HG03439 (cell line): Measurements from ENCODE around the gene ZNF576.
"Not testable (repeated sequence)": the region's sequence is repeated elsewhere in the genome, so short reads cannot be mapped to it uniquely, and the experiment has no call there.

ENCODE experiments used
- ATAC-seq: cut with Tn5 transposase; IDR thresholded peaks from one replicate; pipeline ENCODE4 v1.9.1; 2021; ENCODE audit warnings: mild to moderate bottlenecking, moderate library complexity; ENCODE audit not compliant: unreplicated experiment

The ZNF576 gene

GRCh38 chr19:43623889-43624670, 27.7 kb downstream of the ZNF576 start:
- no peak for ATAC-seq

GRCh38 chr19:43624933-43625332, 28.5 kb downstream of the ZNF576 start:
- no peak for ATAC-seq

- ATAC-seq: no peak
Observed at GRCh38 chr19:43625918-43626579, 29.7 kb downstream of the ZNF576 start.

- no peak for ATAC-seq
Observed at GRCh38 chr19:43626838-43627237, 30.4 kb downstream of the ZNF576 start.

- no peak for ATAC-seq
Observed at GRCh38 chr19:43628646-43629326, 32.4 kb downstream of the ZNF576 start.

- no peak for ATAC-seq
Observed at GRCh38 chr19:43631491-43631890, 35.1 kb downstream of the ZNF576 start.

- no peak for ATAC-seq
Observed at GRCh38 chr19:43633520-43633919, 37.1 kb downstream of the ZNF576 start.

GRCh38 chr19:43634068-43634467, 37.7 kb downstream of the ZNF576 start:
- ATAC-seq: no peak

- ATAC-seq: no peak
Observed at GRCh38 chr19:43634506-43634871, 38.1 kb downstream of the ZNF576 start.

GRCh38 chr19:43634872-43635560, 38.6 kb downstream of the ZNF576 start:
- no peak for ATAC-seq

GRCh38 chr19:43635561-43635940, 39.2 kb downstream of the ZNF576 start:
- not testable (repeated sequence) for ATAC-seq

- no peak for ATAC-seq
Observed at GRCh38 chr19:43636121-43636683, 39.8 kb downstream of the ZNF576 start.

- no peak for ATAC-seq
Observed at GRCh38 chr19:43638214-43638994, 42.0 kb downstream of the ZNF576 start.

- ATAC-seq: no peak
Observed at GRCh38 chr19:43638995-43639518, 42.7 kb downstream of the ZNF576 start.

GRCh38 chr19:43639519-43640423, 43.4 kb downstream of the ZNF576 start, which contains the start of gene CADM4:
TSS of gene CADM4 (minus strand) at chr19:43639850. CDS start at chr19:43639790, 60 bp downstream.
- ATAC-seq: no peak

GRCh38 chr19:43640424-43640757, 44.0 kb downstream of the ZNF576 start:
- ATAC-seq: no peak

GRCh38 chr19:43641333-43641732, 44.9 kb downstream of the ZNF576 start:
- no peak for ATAC-seq

GRCh38 chr19:43642531-43642930, 46.1 kb downstream of the ZNF576 start:
- ATAC-seq: no peak

- ATAC-seq: no peak
Observed at GRCh38 chr19:43643326-43643725, 46.9 kb downstream of the ZNF576 start.
